GM12892 (cell line): ENCODE measurements around the gene LAMA3.

Source experiments
- DNase-seq: peaks from one replicate; pipeline ENCODE4 v3.0.0; 2011; ENCODE audit not compliant: insufficient read length
- FAIRE-seq: peaks from 2 replicates; lab custom pipeline; 2011; peaks lifted over from hg19 to GRCh38; lab: Jason Lieb, UNC
- POLR2A ChIP-seq: IDR thresholded peaks from 2 replicates; pipeline ENCODE4 v1.6.1; 2011; ENCODE audit warnings: low read depth, low read length, control low read depth
- POLR2AphosphoS5 ChIP-seq: IDR thresholded peaks from 2 replicates; pipeline ENCODE4 v1.6.1; 2011; ENCODE audit warnings: low read depth, low read length, control low read depth
- TAF1 ChIP-seq: IDR thresholded peaks from 2 replicates; pipeline ENCODE4 v1.6.1; 2011; ENCODE audit warnings: low read depth, mild to moderate bottlenecking, control low read depth, low read length, borderline replicate concordance

LAMA3 gene

GRCh38 chr18:23953984-23954383 lies 264.7 kb downstream of the LAMA3 start:
- TF ChIP-seq TAF1 (no peak), POLR2AphosphoS5 (no peak)
- DNase-seq (no peak), FAIRE-seq (peak; percentile 17)

- no peak for FAIRE-seq
- no peak for TF ChIP-seq TAF1
- TF ChIP-seq POLR2AphosphoS5 = no peak
- TF ChIP-seq POLR2A = no peak
- DNase-seq = no peak
These were observed 267.2 kb downstream of the LAMA3 start for GRCh38 chr18:23956483-23956882.

DNA sequence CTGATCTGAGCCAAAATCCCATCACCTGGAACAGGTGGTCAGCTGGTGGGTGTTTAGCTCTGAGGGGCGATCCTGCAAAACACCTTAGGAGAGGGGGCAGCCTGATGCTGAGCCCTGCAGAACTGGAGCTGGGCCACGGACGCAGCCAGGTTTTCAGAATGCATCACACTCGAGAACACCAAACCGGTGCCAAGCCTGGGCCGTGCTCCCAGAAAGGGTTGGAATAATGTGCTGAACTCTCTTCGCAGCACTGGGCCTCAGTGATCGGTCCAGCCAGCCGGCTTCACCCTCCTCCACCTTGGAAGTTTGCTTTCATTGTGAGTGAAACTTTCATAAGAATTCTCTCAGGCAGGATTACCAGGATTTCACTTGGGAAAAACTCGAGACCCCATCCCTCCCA lies 268.8 kb downstream of the LAMA3 start:
- FAIRE-seq (no peak), DNase-seq (no peak)
- TF ChIP-seq POLR2A (no peak), TAF1 (no peak), POLR2AphosphoS5 (no peak)

GRCh38 chr18:23963443-23964165 lies 274.4 kb downstream of the LAMA3 start:
- TF ChIP-seq POLR2A (no peak), TAF1 (no peak), POLR2AphosphoS5 (no peak)
- no peak for FAIRE-seq

GRCh38 chr18:23964282-23965238 lies 275.3 kb downstream of the LAMA3 start:
- FAIRE-seq = no peak

More at GRCh38 chr18:23963443-23964165, 274.4 kb downstream of the LAMA3 start:
- no peak for DNase-seq

DNA sequence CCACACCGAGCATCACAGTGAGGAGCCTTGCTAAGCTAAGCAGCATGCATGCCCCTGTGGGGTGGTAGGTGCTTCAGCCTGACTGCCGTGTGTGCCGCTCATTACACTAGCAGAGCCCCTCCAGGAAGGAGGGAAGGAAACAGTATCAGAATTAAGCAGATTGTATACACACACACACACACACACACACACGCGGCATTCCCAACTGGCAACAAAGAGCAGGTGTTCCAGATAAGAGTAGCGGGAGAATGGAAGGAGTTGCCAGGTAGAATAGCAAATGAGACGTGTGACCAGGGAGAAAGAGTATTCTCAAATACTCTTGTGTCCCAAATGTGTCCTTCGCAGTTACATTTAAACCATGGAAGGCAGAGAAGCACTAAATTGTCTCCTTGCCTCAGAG lies 277.7 kb downstream of the LAMA3 start:
- FAIRE-seq = no peak
- no peak for DNase-seq
- no peak for TF ChIP-seq POLR2A
- TF ChIP-seq POLR2AphosphoS5 = no peak
- TF ChIP-seq TAF1 = no peak

More at GRCh38 chr18:23964282-23965238, 275.3 kb downstream of the LAMA3 start:
- no peak for DNase-seq
- TF ChIP-seq POLR2AphosphoS5 (no peak), POLR2A (no peak), TAF1 (no peak)

GRCh38 chr18:23967321-23968089 lies 278.3 kb downstream of the LAMA3 start:
- FAIRE-seq (peak; percentile 67), DNase-seq (no peak)
- TF ChIP-seq TAF1 (no peak), POLR2A (no peak), POLR2AphosphoS5 (no peak)

DNA sequence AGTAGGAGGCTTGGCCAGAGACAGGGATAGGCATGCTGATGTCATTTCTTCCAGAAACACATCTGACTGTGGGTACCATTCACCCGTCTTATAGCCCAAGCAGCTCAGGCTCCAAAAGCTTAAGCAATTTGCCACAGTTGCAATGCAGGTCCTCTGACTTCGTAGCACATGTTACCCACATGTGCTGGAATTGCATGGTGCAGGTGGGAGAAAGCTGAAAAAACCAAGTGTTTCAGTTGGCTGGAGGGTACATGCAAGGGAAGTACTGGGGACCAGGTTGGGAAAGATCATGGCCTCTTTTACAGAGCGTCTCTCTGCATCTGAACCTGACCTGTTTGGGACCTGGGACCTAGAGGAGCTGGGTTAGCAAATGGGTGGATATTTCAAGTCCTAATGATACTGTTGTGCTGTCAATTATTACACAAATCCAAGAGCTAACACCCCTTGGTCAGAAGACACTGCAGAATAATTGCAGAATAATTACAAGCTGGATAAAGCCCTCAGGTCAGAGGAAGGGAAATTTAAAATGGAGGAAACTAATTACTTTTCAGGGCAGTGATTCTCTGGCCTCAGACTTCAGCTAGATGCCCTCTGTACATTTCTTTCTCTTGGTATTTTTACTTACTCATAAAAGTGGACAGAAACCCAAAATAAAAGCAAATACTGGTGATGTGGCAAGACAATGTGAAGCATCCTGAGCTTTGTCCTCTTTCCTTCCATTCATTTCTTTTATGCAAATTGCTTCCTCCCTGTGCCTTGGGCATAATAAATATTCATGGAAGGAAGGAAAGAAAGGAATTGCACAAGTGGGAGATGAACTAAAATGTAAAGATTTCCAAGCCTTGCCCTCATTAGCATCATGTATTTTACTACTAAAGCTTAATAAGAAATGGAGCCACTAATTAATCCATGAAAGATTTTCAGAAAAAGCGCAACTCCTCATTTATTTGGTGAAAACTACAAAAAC lies 279.7 kb downstream of the LAMA3 start:
- FAIRE-seq (no peak), DNase-seq (no peak)
- TF ChIP-seq TAF1 (no peak), POLR2A (no peak), POLR2AphosphoS5 (no peak)

- no peak for FAIRE-seq
- no peak for DNase-seq
- TF ChIP-seq TAF1 (no peak), POLR2AphosphoS5 (no peak), POLR2A (no peak)
These were observed 280.4 kb downstream of the LAMA3 start for GRCh38 chr18:23969664-23970063.
